ENCODE data around the gene ZNF423.

Gene ZNF423

DNA sequence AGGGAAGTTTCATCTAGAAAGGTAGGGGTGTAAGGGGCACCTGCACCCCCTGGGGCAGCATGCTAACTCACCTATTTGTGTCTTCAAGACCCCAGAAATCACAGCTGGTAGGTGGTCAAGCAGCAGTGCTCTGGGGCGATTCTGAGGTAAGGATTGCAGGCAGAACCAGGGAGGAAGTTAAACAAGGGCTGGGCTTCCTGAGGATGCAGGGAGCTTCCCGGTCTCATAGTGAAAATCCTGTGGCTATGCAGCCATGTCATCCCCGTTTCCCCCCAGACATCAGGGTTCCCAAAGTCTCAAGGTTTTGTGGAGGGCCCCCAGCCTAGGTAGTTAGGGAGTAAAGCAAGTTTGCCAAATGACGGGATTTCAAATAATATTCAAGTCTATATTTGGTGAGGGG is 403.8 kb downstream of the ZNF423 start:
- peak; percentile 16 for DNase-seq

DNA sequence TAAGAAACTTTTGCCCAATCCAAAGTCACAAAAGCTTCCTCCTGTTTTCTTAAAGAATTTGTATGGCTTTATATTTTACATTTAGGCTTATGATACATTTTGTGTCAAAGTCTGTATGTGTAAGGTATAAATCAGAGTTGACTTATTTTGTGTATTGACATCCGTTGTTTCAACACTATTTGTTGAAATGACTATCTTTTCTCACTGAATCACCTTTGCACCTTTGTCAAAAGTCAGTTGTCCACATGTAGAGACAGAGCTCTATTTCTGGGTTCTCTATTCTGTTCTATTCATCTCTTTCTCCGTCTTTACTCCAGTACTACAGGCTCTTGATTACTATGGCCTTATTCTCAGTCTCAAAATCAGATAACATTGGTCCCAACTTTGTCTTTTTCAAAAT is 409.1 kb downstream of the ZNF423 start:
- DNase-seq = no peak

DNA sequence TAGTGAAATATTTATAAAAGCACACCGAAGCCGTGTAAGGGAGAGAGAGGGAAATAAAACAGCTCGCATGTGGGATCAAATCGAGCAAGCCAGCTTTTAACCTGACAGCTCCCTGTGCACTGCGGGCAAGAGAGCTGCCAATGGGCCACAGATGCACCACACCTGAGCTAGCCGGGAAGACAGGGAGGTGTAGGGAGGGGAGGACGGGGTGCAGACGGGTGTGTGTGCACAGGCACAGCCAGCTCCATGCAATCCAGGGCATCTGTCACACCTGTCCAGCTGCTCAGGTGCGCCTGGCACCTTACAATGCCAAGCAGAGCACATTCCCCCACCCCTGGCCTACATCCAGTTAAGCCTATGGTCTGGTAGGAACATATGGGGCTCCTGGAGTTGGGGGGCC is 412.3 kb downstream of the ZNF423 start:
- peak; percentile 92 for DNase-seq

DNA sequence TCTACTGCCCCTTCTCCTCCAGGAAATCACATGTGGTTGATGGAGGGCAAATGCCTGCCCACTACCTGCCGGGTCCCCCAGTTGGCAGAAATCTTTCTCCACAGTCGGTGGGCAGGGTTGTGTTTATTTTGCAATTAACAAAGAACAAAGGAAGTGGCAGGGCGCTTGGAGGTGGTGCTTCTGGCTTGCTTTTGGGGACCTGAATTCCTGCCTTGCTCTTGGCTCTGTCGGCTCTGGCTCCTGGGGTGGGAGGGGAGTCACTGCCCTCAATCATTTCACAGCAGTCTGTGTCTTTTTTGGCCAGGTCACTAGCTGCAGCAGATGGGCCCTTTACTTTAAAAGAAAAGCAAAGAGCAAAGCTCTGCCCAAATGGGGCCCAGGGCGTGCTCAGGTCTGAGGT is 413.1 kb downstream of the ZNF423 start:
- peak; percentile 93 for DNase-seq

DNA sequence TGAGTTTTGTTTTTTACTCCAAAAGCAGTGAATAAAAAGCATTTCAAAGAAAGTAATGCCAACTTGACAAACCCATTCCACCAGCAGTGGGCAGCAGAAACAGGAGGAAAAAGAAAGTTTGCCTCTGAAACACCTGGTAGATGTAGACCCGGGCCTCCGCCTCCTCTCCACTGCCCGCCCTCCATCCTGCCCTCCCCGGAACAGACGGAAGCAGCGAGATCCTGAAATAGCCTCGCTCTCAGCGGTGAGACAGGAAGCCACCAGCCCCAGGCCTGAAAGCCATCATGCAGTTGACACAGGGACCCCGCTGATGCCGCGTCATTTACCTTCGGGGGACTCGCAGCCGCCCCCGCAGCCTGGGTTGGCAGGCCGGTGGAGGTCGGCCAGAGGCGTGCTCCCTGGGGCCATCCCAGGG is 414.5 kb downstream of the ZNF423 start:
- peak; percentile 91 for DNase-seq

DNA sequence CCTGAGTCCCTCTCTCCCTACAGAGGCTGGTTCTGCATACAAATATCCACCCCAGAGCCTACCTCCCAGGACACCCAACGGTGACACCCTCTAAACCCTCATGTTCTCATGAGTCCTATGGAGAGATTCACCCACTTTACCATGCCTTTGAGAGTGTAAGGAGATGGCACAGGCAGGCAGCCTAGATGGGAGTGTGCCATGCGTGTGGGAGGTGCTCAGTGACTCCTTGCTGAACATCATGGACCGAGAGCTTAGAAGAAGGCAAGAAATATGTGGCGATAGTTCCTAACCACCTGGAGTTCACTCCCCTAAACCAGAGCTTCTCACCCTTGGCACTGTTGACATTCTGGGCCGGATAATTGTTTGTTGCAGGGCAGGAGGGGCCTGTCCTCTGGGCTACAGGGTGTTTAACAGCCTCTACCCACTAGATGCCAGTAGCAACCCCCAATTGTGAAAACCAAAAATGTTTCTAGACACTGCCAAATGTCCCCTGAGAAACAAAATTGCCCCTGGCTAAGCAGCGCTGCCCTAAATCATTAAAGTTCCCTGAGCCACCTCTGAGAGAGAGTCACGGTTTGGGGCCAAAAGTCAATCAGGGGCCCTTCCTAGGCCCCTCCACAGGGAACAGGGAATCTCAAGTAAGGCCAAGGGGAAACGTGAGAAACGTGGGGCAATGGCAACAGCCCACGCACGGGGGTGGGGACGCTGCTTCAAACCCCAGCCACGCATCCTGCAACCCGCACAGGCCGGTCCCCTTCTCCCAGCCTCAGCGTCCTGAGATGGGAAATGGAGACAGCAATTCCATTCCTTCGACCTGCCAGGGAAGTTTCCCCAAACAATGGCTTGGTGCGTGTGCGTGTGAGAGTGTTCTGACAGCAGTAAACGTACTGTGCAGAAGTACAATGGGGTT is 415.5 kb downstream of the ZNF423 start:
- peak; percentile 67 for DNase-seq

DNA sequence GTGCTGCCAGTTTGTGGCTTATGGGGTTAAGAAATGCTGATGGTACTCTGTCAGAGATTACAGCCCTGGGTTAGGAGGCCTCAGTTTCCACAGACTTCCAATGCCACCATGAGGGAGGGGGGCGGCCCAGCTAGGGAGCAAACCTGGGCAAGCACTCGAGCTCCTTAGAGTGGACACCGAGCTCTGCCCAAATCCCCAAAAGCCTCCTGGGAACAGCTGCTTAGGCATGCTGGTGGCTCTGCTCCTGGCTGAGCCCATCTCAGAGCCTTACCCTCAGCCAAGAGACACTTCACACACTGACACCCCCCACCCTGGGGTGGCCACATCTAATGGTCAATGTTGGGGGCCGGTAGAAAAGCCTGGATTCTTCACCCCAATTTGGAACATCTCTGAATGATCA is 416.2 kb downstream of the ZNF423 start:
- DNase-seq = no peak

DNA sequence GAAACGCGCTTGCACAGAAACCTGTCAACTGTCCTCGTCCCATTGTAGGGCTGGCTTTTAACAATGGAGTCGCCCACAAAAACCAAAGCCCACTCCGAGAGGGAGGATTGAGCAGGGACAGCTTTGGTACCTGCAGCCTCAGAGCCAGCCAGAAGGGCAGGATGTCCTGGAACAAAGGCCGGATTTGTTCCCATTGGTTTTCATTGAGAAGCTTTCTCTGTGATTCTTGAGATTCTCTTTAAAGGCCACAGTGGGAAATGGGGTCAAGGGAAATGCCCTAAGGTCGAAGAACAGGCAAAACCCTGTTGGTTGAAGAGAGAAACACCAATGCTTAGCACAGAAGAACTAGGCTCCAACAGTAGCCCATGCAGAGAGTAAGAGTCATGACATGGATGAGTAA is 416.9 kb downstream of the ZNF423 start:
- DNase-seq = no peak
